NCI-H524 (cell line): ENCODE results near the gene C2orf72.
"Not testable (repeated sequence)": the region's sequence is repeated elsewhere in the genome, so short reads cannot be mapped to it uniquely, and the experiment has no call there.

Source experiments
- DNase-seq, 2 experiments: peaks; one replicate each; lab custom pipeline; 2025; lab: John Stamatoyannopoulos, UW

C2orf72 gene

DNA sequence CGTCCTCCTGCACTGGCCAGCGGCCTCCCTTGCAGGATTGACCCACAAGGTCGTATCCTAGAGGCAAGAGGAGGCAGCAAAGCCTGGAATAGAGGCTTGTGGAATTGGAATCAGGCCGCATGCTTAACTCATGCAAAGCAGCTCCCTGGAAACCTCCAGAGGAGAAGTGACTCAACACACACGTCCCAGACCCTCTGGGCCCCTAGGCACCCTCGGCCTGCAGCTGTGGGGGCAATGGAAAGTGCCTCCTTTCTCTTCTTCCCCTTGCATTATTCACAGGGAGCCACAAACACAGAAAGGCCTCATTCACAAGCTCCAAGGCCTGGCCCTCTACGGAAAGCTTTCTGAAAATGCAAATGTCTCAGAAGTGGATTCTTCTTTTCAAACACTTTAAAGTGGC is 21.8 kb upstream of the C2orf72 start:
- no peak for DNase-seq

DNA sequence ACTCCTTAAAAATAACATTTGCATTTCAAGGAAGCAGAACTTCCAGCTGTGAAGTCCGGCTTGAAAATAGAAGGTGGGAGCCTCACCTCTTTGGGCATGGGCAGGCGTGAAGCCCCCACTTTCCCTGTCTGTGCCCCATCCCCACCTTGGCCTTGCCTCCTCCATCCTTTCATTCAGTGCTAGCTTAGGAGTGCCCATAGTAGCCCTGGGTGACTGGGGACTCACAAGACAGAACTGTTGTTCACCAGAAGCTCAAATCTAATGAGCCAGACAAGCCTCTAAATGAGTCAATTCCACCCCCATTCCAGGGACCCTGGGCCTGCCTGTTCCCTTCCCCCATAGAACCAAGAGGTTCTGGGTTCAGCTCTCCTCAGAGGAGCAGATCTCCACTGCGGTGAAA is 21.4 kb upstream of the C2orf72 start:
- DNase-seq = no peak

GRCh38 chr2:231016566-231017230 is 20.6 kb upstream of the C2orf72 start:
- no peak for DNase-seq

DNA sequence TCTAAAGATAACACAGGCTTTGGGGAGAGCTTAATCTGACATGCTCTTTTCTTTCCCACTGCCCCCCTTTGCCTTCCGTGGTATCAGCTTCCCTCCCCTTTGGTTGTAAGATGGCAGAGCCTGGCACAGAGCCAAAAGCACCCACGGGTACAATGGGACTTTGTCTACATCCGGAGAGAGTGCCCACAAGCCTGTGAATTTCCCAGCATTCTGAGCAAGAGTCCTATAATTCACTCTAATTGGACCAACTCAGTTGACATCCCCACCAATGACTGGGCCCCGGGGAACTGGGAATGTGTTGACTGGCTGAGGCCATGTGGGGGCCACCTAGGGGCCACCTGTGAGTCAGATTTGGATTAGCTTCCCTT is 20.1 kb upstream of the C2orf72 start:
- DNase-seq = peak; percentile 18 to 47

DNA sequence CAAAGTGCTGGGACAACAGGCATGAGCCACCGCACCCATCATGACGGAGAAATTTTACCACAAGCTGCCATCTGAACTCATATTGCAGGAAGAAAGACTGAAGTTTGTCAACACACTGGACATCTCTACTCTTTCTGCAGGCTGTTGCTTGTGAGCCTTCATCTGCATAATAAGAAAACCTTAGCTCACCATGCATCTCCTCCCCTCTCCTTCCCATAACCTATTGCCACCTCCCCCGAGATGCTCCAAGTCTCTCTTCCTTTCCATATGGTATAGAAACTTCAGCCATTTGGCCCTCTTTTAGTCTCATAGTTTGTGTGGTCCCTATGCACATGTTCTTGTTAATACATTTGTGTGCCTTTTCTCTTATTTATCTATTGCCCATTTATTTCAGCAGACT is 19.1 kb upstream of the C2orf72 start:
- no peak for DNase-seq

DNA sequence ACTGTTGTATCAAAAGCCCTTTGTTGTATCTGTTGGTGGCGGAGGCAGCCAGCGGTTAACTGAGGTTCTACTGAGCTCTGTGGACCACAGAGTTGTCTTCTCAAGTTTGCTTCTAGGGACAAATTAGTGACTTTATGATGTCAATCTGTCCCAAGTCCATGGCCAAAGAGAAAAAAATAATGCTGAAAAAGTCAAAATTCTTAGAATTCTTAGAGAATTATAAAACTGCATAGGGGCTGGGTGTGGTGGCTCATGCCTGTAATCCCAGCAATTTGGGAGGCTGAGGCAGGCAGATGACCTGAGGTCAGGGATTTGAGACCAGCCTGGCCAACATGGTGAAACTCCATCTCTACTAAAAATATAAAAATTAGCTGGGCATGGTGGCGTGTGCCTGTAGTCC is 12.3 kb upstream of the C2orf72 start:
- not testable (repeated sequence) for DNase-seq

DNA sequence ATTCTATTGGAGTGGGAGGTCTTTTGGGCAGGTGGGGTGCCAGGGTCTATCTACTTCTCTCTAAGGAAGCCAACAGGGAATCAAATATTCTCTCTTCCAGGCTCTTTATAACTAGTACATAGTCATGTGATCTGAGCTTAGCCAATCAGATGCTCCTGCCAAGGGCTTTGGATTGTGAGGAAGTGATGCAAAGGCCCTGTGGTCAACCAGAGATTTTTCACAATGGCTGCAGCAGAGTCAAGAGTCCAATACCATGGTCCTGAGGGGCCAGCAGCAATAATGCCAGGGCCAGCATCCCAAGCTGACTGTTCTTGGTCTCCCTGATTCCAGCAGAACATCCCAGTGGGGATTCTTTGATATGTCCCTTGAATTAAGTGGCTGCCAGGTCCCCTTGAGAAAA is 8.4 kb upstream of the C2orf72 start:
- DNase-seq = no peak

GRCh38 chr2:231029563-231029962 is 7.8 kb upstream of the C2orf72 start:
- no peak for DNase-seq

- DNase-seq = no peak
Measured at GRCh38 chr2:231030725-231031124, 6.6 kb upstream of the C2orf72 start.

DNA sequence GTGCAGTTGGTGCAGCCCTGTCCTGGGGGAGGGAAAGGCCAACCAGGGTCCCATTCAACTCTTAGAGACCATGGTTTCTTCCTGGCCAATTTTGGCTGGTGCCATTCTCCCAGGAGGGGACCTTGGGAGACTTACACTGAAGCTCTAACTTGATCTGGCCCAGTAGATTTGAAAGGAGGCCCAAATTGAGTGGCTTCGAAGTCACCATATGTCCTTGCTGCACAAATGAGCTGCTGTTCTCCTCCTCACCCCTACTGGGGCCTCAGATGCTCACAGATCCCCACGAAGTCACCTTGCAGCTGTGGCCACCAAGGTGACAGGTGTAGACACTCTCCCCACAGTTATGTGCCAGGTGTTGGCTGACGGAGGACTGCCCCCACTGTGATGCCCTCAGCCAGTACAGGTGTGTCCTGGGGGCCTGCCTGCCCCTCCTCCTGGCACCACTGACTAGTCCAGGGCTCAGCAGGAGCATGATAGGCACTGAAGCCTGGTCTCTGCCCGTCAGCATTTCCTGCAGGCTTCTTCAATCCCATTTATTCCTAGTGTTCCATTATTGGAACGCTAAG is 4.7 kb upstream of the C2orf72 start:
- DNase-seq = no peak

DNA sequence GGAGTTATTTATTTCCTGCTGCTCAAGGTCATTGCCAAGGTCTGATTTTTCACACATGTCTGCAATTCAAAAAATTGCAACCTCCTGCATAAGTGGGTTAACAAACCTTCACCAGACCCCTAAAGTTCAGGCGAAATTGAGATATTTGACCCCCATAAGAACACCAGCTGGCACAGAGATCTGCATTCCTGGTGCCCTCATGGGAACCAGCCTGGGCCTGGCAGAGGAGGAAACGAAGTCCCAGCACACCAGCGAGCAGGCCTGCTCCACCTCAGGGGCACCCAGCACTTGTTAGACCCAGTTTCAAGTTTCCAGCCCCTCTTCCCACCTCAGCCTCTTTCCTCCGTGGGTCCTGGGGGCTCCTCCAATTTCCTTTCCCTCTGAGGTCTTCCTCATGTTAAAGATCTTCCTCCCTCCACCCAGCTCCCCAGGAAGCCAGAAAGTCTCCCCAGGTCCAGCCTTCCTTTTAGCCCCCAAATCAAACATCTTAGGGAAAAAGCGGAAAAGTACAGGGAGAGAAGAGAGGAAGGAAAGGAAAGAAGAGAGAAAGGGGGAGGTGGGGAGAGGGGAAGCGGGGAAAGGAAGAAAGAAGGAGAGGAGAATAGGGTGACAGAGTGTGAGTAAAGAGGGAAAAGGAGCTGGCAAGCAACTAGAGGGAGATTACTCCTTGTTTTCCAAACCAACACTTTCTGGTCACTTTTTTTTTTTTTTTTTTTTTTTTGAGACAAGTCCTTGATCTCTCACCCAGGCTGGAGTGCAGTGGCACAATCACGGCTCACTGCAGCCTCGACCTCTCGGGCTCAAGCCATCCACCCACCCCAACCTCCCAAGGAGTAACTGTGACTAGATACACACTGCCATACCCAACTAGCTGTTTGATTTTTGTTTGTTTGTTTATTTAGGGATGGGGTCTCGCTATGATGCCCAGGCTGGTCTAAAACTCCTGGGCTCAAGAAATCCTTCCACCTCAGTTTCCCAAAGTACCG is 3.9 kb upstream of the C2orf72 start:
- DNase-seq = no peak

DNA sequence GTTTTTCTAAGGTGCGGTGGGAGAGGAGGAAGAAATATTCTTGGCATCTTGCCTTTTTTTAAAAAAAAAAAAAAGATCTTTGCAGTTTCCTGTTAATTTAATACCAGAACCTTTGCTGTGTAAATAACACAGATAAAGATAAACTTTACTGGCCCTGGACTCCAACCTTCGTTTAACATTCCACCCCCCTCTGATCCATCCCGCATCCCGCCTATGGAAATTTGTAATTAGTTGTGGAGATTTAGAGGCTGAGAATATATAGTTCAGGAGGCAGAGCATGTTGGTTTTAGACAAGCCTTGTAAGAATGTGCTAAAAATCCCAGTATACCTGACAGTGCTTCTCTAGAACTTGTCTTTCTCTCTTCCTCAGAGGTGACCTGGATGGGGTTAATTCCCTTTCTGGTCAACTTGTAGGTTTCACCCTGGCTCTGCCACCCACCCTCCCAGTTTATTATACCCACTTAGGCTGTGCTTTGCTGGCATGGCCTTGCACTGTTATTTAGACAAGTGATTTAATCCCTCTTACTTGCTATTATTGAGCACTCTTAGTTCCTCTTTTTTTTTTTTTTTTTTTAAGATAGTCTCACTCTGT is 2.9 kb upstream of the C2orf72 start:
- peak in 1 of 2 experiments; percentile 20 for DNase-seq

GRCh38 chr2:231036131-231036530 is 1.2 kb upstream of the C2orf72 start:
- no peak for DNase-seq

DNA sequence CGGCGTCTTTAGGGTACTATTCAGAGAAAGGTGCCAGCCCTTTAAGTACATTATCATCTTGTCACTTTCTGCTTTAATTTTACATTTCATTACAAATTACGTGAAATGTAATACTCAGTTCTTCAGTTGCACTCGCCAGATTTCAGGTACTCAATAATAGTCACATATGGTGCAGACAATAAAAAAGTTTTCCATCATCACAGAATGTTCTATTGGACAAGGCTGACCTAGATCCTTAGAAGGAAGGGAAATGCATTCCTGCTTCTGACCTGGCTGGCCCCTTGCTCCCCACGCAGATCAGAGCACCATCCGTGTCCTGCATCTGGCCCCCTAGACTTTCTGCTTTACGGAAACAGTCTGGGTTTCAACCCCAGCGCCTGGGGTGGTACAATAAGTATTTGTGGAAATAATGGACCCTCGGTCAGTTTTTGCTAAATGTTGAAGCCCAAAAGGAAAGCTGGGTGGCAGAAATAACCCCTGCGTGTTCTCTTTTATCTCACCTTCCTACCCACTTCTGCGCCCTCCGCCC is 681 bp upstream of the C2orf72 start:
- DNase-seq = peak in 1 of 2 experiments; percentile 17

DNA sequence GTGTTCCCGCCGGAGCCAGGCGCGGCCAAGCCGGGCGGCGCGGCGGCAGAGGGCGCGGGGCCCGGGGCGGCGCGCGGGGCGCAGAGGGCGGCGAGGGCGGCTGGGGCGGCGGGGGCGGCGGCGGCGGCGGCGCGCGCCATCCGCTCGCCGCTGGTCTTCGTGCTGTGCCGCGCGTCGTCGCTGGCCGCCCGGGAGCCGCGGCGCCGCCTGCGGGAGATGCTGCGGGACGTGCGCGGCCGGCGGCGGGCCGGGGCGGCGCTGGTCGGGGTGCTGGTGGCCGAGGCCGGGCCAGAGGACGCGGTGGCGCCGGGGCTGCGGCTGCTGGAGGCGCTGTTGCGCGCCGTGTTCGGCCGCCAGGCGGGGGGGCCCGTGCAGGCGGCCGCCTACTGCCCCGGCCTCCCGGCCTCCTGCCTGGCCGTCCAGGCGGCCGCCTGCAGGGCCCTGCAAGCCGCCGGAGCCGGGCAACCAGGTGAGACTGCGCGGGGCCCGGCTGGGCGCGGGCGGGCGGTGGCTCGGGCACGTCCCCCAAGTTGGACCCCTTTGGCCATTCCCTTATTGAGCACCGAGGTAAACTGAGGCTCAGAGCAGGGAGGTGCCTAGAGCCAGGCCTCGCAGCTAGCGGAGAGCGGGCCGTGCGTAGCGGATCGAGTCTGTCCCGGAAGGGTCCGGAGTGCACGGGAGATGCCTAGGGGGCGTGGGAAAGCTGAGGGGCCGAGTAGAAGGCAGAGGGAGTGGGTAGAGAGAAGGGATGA is 584 bp downstream of the C2orf72 start:
- DNase-seq = peak in 1 of 2 experiments; percentile 35

- DNase-seq = no peak
Measured at GRCh38 chr2:231038483-231039293, 1.4 kb downstream of the C2orf72 start.

DNA sequence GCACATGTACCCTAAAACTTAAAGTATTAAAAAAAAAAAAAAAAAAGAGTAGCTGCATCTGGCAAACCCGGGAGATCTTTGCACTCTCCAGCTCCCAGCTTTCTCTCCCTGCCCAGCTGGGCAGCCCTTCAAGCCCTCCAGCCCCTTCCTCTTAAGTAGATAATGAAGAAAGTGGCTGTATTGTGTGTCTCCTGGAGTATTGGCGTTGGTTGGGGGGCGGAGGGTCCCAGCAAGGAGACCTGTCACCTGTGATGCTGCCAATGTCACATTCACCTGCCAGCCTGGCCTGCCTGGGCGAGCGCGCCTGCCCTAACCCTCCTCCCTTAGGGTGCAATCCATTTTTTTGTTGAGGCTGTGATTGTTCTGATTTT is 2.0 kb downstream of the C2orf72 start:
- no peak for DNase-seq

- DNase-seq = no peak
Measured at GRCh38 chr2:231039821-231040364, 2.6 kb downstream of the C2orf72 start.

DNA sequence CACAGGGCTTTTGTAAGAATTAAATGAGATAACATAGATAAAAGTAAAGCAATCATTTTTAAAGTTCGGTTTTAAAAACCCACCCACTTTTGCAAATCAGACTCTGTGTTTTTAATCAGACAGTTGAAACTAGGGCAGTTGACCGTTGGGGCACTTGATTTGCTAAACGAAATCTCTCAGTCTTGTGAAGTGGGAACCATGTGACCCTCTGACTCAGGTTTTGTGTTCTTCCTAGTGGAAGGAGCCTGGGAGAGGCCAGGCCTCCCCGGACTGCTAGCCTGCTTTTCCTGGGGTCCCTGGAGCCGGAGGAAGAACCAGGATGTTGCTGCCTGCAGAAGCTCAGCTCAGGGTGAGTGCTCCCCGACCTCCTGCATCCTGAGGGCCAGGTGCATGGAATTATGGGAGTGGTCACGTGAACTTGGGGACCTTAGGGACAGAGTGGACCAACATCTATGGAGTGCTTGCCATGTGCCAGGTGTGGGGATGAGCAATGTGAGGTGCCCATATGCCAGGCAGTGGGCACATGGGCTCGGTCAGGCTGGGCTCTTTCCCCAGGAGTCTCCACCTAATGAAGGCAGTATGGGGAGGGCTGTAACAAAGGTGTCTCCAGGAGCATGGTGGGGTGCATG is 3.9 kb downstream of the C2orf72 start:
- no peak for DNase-seq

DNA sequence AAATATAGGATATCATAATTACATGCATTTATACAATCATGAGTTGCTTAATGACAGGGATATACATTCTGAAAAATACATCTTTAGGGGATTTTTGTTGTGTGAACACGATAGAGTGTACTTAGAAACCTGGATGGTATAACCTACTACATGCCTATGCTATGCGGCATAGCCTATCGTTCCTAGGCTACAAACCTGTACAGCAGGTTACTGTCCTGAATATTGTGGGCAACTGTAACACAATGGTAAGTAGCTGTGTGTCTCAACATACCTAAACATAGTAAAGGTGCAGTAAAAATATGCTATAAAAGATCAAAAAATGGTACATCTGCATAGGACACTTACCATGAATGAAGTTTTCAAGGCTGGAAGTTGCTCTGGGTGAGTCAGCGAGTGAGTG is 6.5 kb downstream of the C2orf72 start:
- no peak for DNase-seq
